GM12872 (cell line): Measurements from ENCODE around the gene CNOT6.

Experiments used
- CTCF ChIP-seq: IDR thresholded peaks from 3 replicates; pipeline ENCODE4 v1.5.1; 2011; ENCODE audit warnings: low read depth, mild to moderate bottlenecking, low read length, moderate library complexity; ENCODE audit not compliant: insufficient read depth

Gene CNOT6

GRCh38 chr5:180535573-180535972 lies 41.4 kb downstream of the CNOT6 start:
- no peak for TF ChIP-seq CTCF

DNA sequence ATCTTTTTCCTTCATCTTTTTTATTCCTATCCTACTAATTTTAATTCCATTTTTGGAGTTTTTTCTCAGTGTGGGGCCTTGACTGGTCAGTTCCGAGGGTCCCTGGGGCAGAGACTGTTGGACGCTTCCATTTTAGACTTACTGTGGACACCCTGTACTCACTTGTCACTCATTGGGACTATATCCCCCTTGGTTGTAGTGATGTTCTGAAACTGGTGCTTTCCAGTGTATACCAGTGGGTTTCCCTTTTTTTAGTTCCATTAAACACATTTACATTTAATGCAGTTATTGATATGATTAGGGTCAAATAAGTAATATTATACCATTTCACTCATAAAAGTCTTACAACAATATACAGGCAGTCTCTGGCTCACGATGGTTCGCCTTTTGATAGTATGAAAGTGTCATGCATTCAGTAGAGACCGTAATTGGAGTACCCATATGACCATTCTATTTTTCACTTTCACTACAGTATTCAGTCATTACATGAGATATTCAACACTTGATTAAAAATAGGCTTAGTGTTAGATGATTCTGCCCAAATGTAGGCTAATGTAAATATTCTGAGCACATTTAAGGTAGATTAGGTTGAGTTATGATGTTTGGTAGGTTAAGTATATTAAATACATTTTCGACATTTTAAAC lies 46.0 kb downstream of the CNOT6 start:
- no peak for TF ChIP-seq CTCF

- TF ChIP-seq CTCF = no peak
Measured at GRCh38 chr5:180541710-180542109, 47.5 kb downstream of the CNOT6 start.

- no peak for TF ChIP-seq CTCF
Measured at GRCh38 chr5:180545248-180545647, 51.1 kb downstream of the CNOT6 start.

DNA sequence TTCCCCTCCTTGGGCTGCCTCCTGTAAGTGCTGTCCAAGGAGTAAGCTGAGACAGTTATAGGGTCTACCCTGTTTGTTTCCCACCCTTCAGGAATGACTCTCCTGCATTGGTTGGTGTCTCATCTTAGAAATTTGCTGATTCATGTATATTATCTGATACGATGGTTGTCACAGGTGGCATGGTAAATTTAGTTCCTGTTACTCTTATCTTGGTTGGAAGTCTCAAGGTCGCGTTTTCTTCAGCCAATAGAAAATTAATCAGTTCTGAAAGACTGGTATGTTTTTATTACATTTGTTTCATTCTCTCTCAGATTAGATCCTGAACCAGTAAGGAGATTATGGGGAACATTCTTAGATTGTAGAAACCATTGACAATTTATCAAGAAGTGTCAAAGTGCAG lies 54.4 kb downstream of the CNOT6 start:
- no peak for TF ChIP-seq CTCF

GRCh38 chr5:180553530-180553929 lies 59.4 kb downstream of the CNOT6 start:
- TF ChIP-seq CTCF = no peak

DNA sequence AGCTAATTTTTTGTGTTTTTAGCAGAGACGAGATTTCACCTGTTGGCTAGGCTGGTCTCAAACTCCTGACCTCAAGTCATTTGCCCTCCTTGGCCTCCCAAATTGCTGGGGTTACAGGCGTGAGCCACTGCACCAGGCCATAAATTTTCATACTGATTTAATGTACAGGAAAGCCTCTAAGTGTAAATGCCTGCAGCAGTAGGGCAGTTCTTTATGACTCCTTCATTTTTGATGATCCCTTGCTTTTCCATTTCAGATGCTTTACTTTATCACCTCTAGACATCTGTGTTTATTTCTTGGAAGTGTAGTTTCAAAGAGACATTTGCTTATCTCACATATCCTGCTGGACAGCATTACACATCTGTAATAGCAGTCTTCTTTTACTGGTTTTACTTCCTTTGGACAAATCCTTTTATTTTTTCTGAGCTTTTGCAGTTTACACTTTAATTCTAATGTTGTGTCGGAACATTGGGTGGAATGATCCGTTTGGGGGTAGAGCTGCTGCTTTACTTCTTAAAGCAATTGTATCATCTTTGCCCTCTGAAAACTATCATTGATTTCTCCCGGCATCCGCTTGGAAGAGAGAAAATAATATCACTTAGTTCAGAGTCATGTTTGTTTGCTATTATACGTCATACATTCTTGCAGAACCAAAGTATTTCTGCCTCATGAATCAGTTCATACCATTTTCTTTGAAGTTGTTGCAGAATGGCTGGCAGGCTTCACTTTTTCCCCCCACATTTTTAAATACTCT lies 61.2 kb downstream of the CNOT6 start:
- no peak for TF ChIP-seq CTCF
